ENCODE measurements around the gene OTUD5. TPM values are rescaled to one million over a fixed set of nuclear protein-coding genes. Genes with fewer than 3 reads are reported as not detected.

Gene OTUD5
- total and polyA plus RNA-seq, 7 experiments from 2014 or later: 17.2 to 95.5 (median 88.2) TPM

DNA sequence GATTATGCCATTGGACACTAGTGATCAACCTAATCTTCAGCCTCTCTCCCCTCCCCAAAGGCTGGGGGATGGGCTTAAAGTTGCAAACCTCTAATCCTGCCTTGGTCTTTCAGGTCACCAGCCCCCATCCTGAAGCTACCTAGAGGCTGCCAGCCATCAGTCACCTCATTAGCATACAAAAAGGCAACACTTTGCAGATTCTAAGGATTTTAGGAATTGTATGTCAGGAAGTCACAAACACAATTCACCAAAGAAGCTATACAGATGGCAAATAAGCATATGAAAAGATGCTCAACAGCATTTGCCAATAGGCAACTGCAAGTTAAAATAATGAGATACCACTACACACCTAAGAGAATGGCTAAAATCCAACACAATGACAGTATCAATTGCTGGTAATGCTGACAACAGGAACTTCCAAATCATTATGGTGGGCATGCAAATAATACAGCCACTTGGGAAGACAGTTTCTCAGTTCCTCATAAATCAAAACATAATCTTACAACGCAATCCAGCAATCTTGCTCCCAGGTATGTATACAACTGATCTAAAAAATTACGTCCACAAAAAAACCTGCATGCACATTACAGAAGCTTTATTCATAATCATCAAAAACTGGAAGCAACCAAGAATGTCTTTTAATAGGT lies 29.5 kb downstream of the OTUD5 start:
- Histone ChIP-seq H3K27ac (ENCODE audit: low read depth, low read length) (no peak overlapping the region), H3K4me1 (ENCODE audit: control insufficient read depth in 2 of 2, insufficient read depth in 2 of 2, low read length in 2 of 2) (peaks cover 8 to 23% of the 10 kb centered on the region in 2 donors), H3K9me3 (ENCODE audit: control insufficient read depth in 2 of 3, low read length in 3 of 3) (no peaks in the 10 kb centered on the region), H3K27me3 (ENCODE audit: control insufficient read depth in 2 of 2, insufficient read depth in 2 of 2, low read length in 2 of 2) (no peaks in the 10 kb centered on the region), H3K4me3 (ENCODE audit: low read length) (no peak overlapping the region), H3K36me3 (ENCODE audit: control insufficient read depth in 2 of 3, insufficient read depth in 3 of 3, low read length in 3 of 3) (peaks cover 0 to 42% (median 7%) of the 10 kb centered on the region in 3 experiments)
- intact Hi-C loops (cut with micrococcal nuclease): no loop called here
- Mint-ChIP-seq H3K27ac (peak overlapping the region in 4 of 9 donors; percentile 8 to 66 (median 38)), H3K27me3 (no peaks in the 10 kb centered on the region), H3K9me3 (no peaks in the 10 kb centered on the region), H3K36me3 (peaks cover 4 to 25% (median 11%) of the 10 kb centered on the region in 5 donors), H3K4me1 (peaks cover 6 to 50% (median 19%) of the 10 kb centered on the region in 7 donors), H3K4me3 (no peak overlapping the region)
- no peak for DNase-seq
- no peak for ATAC-seq
- ChIA-PET CTCF (interaction anchor here (2.7 kb wide), 1 partner anchor 9 kb away, joined by 10 read pairs; no protein-coding TSS in a partner anchor), POLR2A (interaction anchor here (0.5 to 3.4 kb wide), 7 partner anchors 10 to 709 kb away, joined by 3 to 11 read pairs (median 4); partner anchors contain the start of gene PQBP1)

GRCh38 chrX:48927123-48927522 lies 30.3 kb downstream of the OTUD5 start:
- Histone ChIP-seq H3K4me1 (ENCODE audit: control insufficient read depth in 2 of 2, insufficient read depth in 2 of 2, low read length in 2 of 2) (peaks cover 8 to 27% of the 10 kb centered on the region in 2 donors), H3K27ac (ENCODE audit: low read depth, low read length) (no peak overlapping the region), H3K9me3 (ENCODE audit: control insufficient read depth in 2 of 3, low read length in 3 of 3) (no peaks in the 10 kb centered on the region), H3K4me3 (ENCODE audit: low read length) (no peak overlapping the region), H3K36me3 (ENCODE audit: control insufficient read depth in 2 of 3, insufficient read depth in 3 of 3, low read length in 3 of 3) (peaks cover 0 to 42% (median 7%) of the 10 kb centered on the region in 3 experiments), H3K27me3 (ENCODE audit: control insufficient read depth in 2 of 2, insufficient read depth in 2 of 2, low read length in 2 of 2) (no peaks in the 10 kb centered on the region)
- Mint-ChIP-seq H3K27ac (peak overlapping the region in 1 of 9 donors; percentile 62), H3K36me3 (peaks cover 4 to 25% (median 10%) of the 10 kb centered on the region in 5 donors), H3K27me3 (no peaks in the 10 kb centered on the region), H3K4me3 (no peak overlapping the region), H3K4me1 (peaks cover 6 to 56% (median 21%) of the 10 kb centered on the region in 7 donors), H3K9me3 (no peaks in the 10 kb centered on the region)
- ChIA-PET CTCF (interaction anchor here (2.7 kb wide), 1 partner anchor 10 kb away, joined by 10 read pairs; no protein-coding TSS in a partner anchor), POLR2A (interaction anchor here (0.5 to 3.4 kb wide), 9 partner anchors 9 to 710 kb away, joined by 3 to 11 read pairs (median 4); partner anchors contain the start of gene PQBP1)
- intact Hi-C loops (cut with micrococcal nuclease): no loop called here
- ATAC-seq (no peak), DNase-seq (no peak)

GRCh38 chrX:48924270-48924669 lies 33.1 kb downstream of the OTUD5 start:
- Mint-ChIP-seq H3K4me3 (peak overlapping the region in 9 of 10 donors; percentile 3 to 72 (median 38)), H3K36me3 (peaks cover 4 to 25% (median 7%) of the 10 kb centered on the region in 5 donors), H3K27me3 (no peaks in the 10 kb centered on the region), H3K4me1 (peaks cover 17 to 80% (median 37%) of the 10 kb centered on the region in 7 donors), H3K27ac (peak overlapping the region; percentile 38 to 96 (median 88)), H3K9me3 (no peaks in the 10 kb centered on the region)
- intact Hi-C loops (cut with micrococcal nuclease): no loop called here
- H3K36me3 ChIP-seq (ENCODE audit: control insufficient read depth in 2 of 3, insufficient read depth in 3 of 3, low read length in 3 of 3): peaks cover 0 to 32% (median 7%) of the 10 kb centered on the region in 3 experiments
- H3K27me3 ChIP-seq (ENCODE audit: control insufficient read depth in 2 of 2, insufficient read depth in 2 of 2, low read length in 2 of 2): no peaks in the 10 kb centered on the region
- ChIA-PET POLR2A (interaction anchor here (3.3 to 15.7 kb wide), 2 partner anchors 9 to 17 kb away, joined by 18 to 432 read pairs; no protein-coding TSS in a partner anchor), CTCF (no interaction called here)
- ATAC-seq (no peak), DNase-seq (no peak)
- H3K4me1 ChIP-seq (ENCODE audit: control insufficient read depth in 2 of 2, insufficient read depth in 2 of 2, low read length in 2 of 2): peaks cover 30 to 46% of the 10 kb centered on the region in 2 donors
- H3K4me3 ChIP-seq (ENCODE audit: low read length): no peak overlapping the region
- peak overlapping the region; percentile 41 for H3K27ac ChIP-seq (ENCODE audit: low read depth, low read length)
- H3K9me3 ChIP-seq (ENCODE audit: control insufficient read depth in 2 of 3, low read length in 3 of 3): no peaks in the 10 kb centered on the region

GRCh38 chrX:48923771-48924170 lies 33.6 kb downstream of the OTUD5 start:
- ChIA-PET CTCF (no interaction called here), POLR2A (interaction anchor here (3.3 to 15.7 kb wide), 2 partner anchors 10 to 18 kb away, joined by 18 to 432 read pairs; no protein-coding TSS in a partner anchor)
- no peak for DNase-seq
- no peak overlapping the region for H3K4me3 ChIP-seq (ENCODE audit: low read length)
- H3K27ac ChIP-seq (ENCODE audit: low read depth, low read length): peak overlapping the region; percentile 41
- Mint-ChIP-seq H3K27me3 (no peaks in the 10 kb centered on the region), H3K27ac (peak overlapping the region; percentile 38 to 96 (median 88)), H3K9me3 (peaks cover 0 to 2% (median 0%) of the 10 kb centered on the region in 11 donors), H3K36me3 (peaks cover 4 to 25% (median 7%) of the 10 kb centered on the region in 5 donors), H3K4me1 (peaks cover 17 to 83% (median 40%) of the 10 kb centered on the region in 7 donors), H3K4me3 (peak overlapping the region in 5 of 10 donors; percentile 3 to 72 (median 35))
- peaks cover 30 to 46% of the 10 kb centered on the region in 2 donors for H3K4me1 ChIP-seq (ENCODE audit: control insufficient read depth in 2 of 2, insufficient read depth in 2 of 2, low read length in 2 of 2)
- peaks cover 0 to 33% (median 7%) of the 10 kb centered on the region in 3 experiments for H3K36me3 ChIP-seq (ENCODE audit: control insufficient read depth in 2 of 3, insufficient read depth in 3 of 3, low read length in 3 of 3)
- H3K27me3 ChIP-seq (ENCODE audit: control insufficient read depth in 2 of 2, insufficient read depth in 2 of 2, low read length in 2 of 2): no peaks in the 10 kb centered on the region
- H3K9me3 ChIP-seq (ENCODE audit: control insufficient read depth in 2 of 3, low read length in 3 of 3): no peaks in the 10 kb centered on the region
- intact Hi-C loops (cut with micrococcal nuclease): no loop called here
- no peak for ATAC-seq

DNA sequence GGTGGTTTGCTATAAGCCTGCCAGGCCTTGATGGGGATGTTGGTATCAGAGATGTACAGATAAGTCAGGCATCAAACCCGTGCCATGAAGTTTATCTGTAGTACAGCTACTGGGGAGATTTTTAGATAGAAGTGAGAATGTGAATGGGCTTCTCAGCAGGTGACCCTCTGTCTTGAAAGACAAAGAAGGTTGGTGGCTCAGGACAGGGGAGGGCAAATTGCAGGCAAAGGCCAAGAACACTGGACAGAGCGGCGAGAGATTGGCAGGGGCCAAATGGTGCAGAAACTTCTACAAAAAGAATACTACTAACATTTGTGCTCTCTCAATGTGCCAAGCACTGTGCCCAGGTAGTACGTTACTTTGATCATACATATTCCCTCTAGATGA lies 36.7 kb downstream of the OTUD5 start:
- H3K27ac Mint-ChIP-seq: peak overlapping the region; percentile 89 to 99 (median 95)
- H3K9me3 Mint-ChIP-seq: peaks cover 0 to 2% (median 0%) of the 10 kb centered on the region in 11 donors
- H3K4me1 Mint-ChIP-seq: peaks cover 17 to 79% (median 45%) of the 10 kb centered on the region in 7 donors
- H3K4me3 Mint-ChIP-seq: peak overlapping the region; percentile 87 to 99 (median 96)
- Histone ChIP-seq H3K4me3 (ENCODE audit: low read length) (peak overlapping the region; percentile 72), H3K4me1 (ENCODE audit: control insufficient read depth in 2 of 2, insufficient read depth in 2 of 2, low read length in 2 of 2) (peaks cover 37 to 43% of the 10 kb centered on the region in 2 donors), H3K27me3 (ENCODE audit: control insufficient read depth in 2 of 2, insufficient read depth in 2 of 2, low read length in 2 of 2) (no peaks in the 10 kb centered on the region), H3K27ac (ENCODE audit: low read depth, low read length) (peak overlapping the region; percentile 95), H3K36me3 (ENCODE audit: control insufficient read depth in 2 of 3, insufficient read depth in 3 of 3, low read length in 3 of 3) (peaks cover 4 to 42% (median 12%) of the 10 kb centered on the region in 3 experiments), H3K9me3 (ENCODE audit: control insufficient read depth in 2 of 3, low read length in 3 of 3) (no peaks in the 10 kb centered on the region)
- ATAC-seq: no peak
- DNase-seq: no peak
- H3K27me3 Mint-ChIP-seq: peaks cover 0 to 5% (median 0%) of the 10 kb centered on the region in 5 donors
- intact Hi-C loops (cut with micrococcal nuclease): no loop called here
- ChIA-PET CTCF (interaction anchor here (0.6 to 2.0 kb wide), 2 partner anchors 16 to 25 kb away, joined by 6 to 14 read pairs; no protein-coding TSS in a partner anchor), POLR2A (interaction anchor here (0.6 to 15.7 kb wide), 7 partner anchors 9 to 108 kb away, joined by 3 to 432 read pairs (median 4); partner anchors contain the start of gene SLC35A2)
- H3K36me3 Mint-ChIP-seq: peaks cover 4 to 46% (median 22%) of the 10 kb centered on the region in 5 donors
